GM18907 (cell line): ENCODE data around the gene IL18RAP.
A peak's percentile ranks its signal among the peaks of the same experiment; 100 is the strongest.

ENCODE experiments used
- ATAC-seq: cut with Tn5 transposase; IDR thresholded peaks from one replicate; pipeline ENCODE4 v1.9.1; 2021; ENCODE audit warnings: mild to moderate bottlenecking, moderate library complexity; ENCODE audit not compliant: unreplicated experiment

IL18RAP gene, protein sequence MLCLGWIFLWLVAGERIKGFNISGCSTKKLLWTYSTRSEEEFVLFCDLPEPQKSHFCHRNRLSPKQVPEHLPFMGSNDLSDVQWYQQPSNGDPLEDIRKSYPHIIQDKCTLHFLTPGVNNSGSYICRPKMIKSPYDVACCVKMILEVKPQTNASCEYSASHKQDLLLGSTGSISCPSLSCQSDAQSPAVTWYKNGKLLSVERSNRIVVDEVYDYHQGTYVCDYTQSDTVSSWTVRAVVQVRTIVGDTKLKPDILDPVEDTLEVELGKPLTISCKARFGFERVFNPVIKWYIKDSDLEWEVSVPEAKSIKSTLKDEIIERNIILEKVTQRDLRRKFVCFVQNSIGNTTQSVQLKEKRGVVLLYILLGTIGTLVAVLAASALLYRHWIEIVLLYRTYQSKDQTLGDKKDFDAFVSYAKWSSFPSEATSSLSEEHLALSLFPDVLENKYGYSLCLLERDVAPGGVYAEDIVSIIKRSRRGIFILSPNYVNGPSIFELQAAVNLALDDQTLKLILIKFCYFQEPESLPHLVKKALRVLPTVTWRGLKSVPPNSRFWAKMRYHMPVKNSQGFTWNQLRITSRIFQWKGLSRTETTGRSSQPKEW

DNA sequence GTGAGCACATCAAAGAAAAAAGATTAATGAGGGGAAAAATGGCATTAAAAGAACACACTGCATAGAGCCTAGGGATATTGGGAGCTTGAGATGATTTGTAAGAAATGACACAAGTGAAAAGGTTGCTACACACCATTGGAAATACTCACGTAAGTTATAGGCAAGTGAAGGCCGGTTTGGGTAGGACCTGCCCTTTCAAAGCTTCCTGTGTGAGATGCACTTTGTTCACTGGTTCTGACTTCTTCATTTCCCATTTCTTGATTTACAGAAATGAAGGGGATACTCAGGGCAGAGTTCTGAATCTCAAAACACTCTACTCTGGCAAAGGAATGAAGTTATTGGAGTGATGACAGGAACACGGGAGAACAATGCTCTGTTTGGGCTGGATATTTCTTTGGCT lies at the start of gene IL18RAP:
Gene IL18RAP, plus strand, starts transcription at position 251 of the 400 bp plus-strand sequence. Its CDS starts 118 bp downstream, at position 369.
- ATAC-seq, result no peak

DNA sequence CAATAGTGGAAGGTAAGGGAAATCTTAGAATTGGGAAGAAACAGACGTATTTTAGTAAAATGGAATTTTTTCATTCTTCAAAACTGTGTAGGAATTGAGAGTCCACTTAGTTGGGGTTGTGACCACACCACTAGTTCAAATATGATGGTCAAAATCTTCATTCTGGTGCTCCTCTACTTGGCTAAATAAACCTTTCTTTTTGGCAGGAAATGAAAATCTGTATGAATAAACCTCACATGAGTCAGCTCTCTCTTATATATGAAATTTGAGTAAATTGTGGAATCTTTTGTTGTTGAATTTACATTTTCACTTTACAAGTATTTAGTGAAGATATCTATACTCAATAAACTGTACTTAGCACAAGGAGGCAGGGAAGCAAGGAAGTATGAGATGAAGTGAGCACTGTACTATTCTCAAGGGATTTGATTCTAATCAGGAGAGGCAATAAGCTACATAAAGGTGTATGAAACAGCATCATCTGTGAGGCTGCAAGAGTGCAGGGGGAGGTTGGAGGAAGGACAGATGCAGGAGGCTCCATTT lies 46.8 kb upstream of the IL18RAP start:
- no peak for ATAC-seq

DNA sequence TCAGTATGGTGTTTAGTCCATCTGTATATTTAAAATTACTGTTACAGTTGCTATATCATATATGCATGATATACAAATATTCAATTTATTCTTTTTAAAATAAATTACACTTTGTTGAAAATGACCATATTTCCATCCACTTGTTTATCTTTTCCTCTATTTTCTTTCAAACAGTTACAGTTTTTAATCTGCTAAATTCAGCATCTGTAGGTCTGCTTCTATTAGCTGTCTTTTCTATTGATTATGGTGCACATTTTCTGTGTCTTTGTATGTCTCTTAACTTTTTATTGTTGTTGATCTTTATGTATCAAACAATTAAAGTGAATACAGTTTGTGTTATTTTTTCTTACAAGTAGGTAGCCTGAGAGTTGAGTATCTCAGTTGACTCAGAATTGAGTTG lies 39.2 kb upstream of the IL18RAP start:
- no peak for ATAC-seq

DNA sequence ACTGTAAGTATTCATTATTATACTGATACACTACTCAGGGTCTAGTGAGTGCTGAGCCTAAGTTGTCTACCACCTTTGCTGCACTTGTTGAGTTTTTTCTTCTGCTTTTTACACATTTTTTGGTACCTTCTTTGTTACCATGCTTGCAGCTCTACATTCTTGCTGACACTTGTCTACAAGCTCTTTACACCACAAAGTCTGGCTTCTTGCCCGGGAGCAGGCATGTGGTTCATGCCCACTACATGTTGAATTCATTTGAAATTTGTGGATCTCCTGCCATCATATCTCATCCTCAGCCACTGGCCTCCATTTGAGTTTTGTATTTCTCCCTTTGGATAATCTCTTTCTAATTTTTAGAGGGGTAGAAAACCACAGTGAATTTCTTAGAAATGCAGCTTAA lies 37.4 kb upstream of the IL18RAP start:
- no peak for ATAC-seq

DNA sequence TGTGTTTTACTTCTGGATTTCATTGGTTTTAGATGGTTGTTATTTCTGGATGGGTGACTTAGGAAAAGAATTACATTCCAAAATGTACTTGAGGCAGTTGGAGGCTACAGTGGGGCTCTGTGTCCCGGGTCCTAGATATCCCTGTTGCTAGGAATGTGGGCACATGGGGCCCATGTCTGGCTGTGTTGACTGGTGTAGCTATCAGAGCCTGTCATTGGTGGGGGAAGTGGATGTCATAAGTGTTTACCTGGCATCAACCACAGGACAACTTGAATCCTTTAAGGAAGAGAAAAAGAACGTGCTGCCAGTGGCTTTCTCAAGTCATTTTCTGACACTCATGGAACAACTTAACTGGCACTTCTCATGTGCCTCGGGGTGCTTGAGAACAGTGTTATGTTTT lies 37.0 kb upstream of the IL18RAP start:
- ATAC-seq, result no peak

DNA sequence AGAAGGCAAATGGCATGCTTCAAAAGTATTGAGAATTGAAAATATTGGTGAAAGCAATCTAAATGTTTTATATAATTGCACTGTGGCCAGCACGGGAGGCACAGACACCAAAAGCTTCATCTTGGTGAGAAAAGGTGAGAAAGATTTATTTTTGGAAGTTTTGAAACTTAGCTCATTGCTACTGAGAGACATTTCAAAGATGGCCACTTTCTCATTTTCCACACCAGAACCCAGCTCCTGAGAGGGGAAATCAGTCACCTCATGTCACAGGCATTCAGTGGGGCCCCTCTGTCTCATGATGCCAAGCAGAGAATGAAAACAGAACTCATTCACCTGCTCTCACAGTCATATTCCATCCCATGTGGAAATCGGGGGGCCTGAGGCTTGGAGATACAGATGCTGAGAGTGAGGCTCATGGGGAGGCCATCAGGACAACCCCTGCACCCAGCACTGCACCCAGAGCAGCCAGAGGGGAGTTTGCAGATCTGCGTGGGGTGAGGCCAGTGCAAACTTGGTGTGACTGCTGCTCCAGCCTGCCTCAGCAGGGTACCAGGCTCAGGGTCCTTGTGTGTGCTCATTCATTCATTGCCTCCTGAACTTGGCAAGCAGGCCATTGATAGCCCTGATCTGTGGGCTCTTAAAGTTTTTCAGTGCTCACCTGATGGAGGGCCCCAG lies 36.0 kb upstream of the IL18RAP start:
- ATAC-seq, result no peak

DNA sequence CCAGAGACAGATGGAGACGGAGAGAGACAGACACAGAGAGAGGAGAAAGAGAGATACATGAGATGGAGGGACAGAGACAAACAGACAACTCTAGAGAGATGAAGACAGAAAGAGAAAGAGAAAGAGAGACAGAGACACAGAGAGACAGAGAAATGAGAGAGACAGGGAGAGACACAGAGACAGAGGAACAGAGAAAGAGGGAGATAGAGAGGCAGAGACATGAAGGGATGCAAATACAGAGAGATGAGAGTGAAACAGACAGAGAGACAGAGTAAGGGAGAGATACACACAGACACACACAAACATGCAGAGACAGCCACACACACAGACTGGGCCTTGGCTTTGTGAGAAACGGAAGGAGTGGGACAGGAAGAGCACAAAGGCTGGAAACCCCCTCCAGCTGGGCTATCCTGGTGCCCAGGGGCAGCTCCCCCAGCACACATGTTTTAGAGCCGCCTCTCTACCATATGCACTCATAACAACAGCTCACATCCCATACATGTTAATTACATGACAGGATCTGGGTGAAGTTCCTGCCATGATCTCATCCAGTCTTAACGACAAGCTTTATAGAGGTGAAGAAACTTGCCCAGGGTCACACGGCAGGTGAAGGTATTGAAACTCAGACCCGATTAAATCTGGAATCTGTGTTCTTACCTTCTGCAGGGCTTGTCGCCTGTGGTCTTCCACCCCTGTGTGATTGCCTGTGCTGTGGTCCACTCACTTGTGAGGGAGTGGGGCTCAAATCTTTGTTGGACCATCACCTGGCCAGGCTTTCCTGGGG lies 35.0 kb upstream of the IL18RAP start:
- ATAC-seq, result no peak

DNA sequence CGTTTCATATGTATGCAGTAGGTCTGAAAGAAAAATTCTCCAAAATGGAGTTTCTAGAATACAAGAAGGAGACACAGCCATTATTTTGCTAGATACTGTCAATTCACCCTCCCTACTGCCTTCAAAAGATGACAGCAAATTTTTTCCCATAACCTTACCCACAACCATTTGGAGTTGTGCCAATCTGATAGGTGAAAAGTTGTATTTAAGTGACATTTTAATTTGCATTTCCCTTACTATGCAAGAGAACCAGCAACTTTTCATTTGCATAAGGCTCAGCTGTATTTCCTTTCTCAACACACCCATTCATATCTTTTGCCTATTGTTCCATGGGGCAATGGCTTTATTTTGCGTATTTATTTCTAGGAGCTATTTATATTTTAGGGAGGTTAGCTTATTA lies 31.4 kb upstream of the IL18RAP start:
- ATAC-seq, result no peak

DNA sequence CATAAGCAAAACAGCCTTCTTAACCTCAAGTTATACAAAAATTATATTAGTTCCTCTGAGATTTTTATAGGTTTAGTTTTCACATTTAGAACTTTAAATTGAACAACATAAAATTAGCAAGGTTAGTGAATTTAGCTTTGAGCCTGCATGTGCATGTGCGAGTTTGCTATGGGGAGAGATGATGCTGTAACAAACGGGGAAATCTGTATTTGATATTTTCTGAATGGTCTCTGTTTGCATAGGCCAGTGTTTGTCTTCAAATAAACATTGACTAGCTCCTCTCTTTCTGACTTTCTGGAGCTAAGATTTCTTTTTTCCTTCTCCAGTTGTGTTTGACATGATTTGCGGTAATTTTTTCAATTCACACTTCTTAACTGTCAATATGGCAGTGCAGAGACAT lies 30.9 kb upstream of the IL18RAP start:
- ATAC-seq, result no peak

DNA sequence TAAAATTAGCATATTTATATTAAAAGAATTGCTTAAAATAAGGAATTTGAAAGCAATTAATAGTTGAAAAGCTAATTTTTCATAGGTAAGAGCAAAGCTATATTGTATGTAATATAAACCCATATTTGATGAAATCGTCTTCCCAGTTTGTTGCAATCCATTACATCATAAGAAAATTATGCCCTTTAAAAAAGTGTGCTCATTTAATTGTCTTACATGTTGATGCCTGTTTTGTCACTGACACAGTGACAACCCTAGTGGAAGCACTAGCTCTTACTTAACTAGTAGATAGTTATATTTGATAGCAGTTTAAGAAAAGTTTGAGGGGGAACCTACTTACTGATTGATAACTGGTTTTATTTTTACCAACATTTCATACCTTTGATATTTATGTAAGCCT lies 30.0 kb upstream of the IL18RAP start:
- no peak for ATAC-seq

DNA sequence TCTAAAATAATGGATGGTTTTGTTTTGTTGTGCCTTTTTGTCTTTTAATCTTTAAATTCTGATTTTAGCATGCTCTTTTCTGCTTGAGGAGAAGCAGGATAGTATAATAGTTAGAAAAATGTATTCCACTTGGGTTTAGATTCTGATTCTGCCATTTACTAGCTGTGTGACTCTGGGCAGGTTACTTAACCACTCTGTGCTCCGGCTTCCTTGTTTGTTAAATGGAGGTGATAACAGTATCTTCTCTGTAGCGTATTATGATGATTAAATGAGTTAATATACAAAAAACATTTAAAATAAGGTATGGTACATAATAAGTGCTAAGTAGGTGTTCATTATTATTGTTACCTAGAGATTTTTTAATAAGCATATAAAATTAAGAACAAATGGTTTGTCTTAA lies 26.9 kb upstream of the IL18RAP start:
- ATAC-seq, result no peak

DNA sequence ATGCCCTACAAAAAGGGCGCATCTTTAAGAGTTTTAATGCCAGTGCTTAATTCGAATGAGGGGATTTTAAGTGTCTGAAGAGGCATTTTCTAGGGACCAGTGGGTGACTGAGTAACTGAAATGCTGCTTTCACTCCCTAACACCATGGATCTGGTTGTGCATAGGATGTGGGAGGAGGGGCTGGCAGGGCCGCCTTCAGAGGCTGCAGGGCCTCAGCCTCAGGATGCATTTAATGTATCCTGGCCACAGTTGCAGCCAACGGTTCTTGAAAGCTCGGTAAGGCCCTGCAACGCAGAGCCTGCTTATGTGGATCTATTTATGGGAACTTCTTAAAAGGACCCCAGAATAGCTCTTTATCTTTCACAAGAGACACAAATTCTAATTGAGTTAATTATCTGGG lies 25.8 kb upstream of the IL18RAP start:
- ATAC-seq, result no peak

DNA sequence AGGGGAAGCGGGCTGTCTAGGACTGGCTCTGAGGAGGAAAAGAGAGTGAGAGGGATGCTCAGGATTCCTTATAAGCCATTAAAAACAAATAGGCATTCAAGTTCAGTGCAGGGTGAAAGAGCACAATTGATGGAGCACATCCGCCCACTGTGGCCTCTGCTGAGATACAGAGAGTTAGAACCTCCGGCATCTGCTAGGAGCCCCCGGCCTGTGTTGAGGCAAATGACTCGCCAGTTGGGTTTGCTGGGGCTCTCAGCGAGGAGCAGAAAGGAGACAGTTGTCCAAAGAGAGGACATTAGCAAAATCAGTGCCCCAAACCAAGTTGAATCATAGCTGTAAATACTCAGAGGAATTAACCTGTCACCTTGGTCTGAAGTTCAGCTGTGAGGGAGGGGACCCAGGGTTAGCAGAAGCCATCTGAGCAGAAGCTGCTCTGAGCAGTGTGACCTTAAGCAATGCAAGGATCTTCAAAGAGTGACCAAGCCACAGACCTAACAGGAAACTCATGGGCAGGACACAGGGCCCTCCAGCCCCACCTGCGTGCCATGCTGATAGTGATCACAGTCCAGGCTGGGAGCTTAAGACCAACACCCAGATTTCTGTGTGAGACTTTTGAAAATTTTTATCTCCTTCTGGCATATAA lies 23.3 kb upstream of the IL18RAP start:
- no peak for ATAC-seq

DNA sequence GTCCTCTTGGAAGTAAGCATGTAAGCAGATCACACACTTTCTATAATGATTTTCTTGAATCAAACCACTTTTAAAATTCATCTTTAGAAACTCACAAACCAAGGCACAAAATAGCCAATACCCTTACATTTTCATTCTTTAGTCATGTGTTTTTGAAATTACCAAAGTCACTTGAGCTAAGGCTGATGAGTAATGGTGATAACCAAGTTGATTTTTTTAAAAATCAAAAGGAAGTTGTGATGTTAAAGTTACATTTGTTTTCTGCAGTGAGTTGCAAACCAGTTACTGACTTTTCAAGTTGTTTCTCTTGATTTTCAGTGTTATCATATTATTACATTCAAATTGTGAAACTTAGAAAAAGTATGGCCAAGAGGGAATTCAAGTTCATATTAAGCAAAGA lies 21.5 kb upstream of the IL18RAP start:
- ATAC-seq, result no peak

DNA sequence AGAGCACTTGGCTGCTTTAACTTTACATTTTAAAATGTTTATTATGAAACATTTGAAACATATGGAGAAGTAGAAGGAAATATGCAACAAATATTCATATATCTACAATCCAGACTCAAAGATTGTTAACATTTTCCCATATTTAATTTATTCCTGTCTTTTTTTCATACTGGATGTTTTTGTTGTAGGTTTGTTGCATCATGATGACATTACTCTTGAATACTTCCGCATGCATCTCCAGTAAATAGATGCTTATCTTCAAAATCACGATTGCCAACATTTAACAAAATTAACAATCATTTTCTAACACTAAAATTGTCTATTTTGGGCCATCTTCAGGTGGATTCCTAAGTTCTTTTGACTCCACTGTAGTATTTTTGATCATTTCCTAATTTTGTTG lies 21.1 kb upstream of the IL18RAP start:
- ATAC-seq, result no peak

DNA sequence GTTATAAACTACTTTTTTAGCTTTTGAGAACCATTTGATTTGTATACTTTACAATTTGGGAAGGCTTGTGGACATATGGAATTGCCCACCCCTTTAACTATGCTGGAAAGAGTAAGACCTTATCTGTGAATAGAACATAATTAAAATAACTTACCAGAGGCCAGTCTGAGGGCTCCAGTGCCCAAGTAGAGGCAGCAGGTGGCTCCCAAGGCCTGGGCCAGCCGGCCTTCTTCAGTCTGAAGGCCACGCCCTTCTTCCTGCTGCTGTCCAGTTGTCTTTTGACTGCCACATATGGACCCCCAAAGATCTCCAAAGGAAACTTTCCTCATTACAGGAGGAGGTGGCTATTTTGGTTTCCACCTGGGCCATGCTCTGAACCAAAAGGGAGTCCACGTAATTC lies 12.0 kb upstream of the IL18RAP start:
- ATAC-seq, result no peak

DNA sequence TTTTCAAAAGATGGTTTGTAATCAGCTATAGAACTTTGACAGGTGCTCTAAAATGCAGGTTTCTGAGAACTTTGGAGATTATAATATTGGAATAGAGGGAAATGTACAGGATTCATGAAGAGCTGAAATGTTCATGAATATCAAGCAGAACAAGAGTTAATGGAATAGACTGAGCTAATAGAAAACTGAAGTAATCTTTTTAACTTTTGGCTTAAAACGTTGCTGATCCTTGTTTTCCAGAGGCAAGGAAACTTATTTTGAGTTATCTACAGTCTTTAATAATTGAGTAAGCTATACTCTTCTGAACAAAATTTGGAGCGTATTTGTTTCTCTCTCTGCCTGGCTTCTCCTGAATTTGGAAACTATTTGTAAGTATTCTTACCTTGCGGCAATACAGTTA lies 10.8 kb upstream of the IL18RAP start:
- ATAC-seq, result no peak

DNA sequence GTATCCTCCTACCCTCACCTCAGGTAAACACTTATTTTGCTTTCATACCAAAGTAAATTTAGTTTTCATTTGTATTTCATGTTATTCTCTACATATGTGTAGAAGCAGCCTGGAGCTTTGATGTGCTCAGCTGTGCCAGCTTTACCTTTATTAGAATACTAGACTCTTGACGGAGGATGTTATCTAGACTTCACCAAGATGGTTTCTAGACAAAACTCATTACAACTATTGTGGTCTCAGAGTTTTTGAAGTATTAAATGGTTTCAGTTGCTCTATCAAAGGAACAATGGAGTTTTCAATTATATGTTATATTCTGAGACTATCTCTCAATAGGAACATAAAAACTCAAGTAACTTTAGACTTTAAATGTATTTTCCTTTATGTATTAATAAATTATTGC lies 5.0 kb upstream of the IL18RAP start:
- peak; percentile 69 for ATAC-seq

DNA sequence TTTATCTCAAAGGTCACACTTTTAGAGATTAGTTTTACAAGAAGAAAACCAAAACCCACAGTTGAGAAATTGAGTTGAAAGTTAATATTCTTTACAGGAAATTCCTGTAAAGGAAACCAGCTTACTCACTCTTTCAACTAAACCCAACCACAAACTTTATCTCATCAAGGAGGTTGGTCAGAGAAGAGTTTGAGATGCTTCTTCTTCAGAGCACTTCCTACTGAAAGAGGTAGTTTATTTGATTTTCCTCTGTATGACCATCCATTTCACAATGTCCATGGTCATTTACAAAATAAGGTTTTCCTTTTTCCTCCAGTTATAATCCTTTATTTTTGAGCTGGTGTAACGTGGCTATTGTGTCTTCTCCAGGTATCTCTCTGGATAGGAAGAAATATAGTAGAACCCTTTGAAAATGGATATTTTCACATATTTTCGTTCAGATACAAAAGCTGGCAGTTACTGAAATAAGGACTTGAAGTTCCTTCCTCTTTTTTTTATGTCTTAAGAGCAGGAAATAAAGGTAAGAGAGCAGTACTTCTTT lies 4.5 kb upstream of the IL18RAP start:
- ATAC-seq, result peak; percentile 94

DNA sequence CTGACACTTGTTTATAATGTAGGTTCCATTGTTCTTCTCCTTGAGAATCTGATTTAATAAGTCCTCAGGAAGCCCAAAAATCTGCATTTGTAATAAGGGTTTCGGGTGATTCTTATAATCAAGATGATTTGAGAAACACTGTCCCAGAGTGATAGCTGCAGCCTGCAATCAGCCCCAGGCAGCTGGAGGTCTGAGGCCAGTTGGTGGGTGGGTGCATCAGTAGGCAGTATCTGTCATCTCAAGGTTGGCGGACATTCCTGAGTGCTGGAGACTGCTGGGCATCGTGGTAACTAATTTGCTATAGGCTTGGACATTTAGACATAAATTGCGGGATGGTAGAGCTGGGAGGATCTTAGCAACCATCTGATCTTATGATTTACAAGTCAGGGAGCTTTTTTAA lies 2.7 kb upstream of the IL18RAP start:
- ATAC-seq, result no peak
